Stimulated activated CD4-positive, alpha-beta T cell treated with anti-CD3 and anti-CD28 coated beads, Interleukin-4, amount 100 ng/mL, for 4 hours (primary cell): ENCODE data around the gene VEGFD.

Source experiments
- DNase-seq, 2 experiments: peaks; one replicate each; pipeline ENCODE4 v3.0.0-alpha.2; 2020

The VEGFD gene

GRCh38 chrX:15299941-15300851, 84.0 kb downstream of the VEGFD start:
- DNase-seq: no peak

GRCh38 chrX:15298780-15299179, 85.4 kb downstream of the VEGFD start:
- no peak for DNase-seq

GRCh38 chrX:15298201-15298600, 86.0 kb downstream of the VEGFD start:
- no peak for DNase-seq
